ENCODE measurements around the gene WWP2.

WWP2 gene

DNA sequence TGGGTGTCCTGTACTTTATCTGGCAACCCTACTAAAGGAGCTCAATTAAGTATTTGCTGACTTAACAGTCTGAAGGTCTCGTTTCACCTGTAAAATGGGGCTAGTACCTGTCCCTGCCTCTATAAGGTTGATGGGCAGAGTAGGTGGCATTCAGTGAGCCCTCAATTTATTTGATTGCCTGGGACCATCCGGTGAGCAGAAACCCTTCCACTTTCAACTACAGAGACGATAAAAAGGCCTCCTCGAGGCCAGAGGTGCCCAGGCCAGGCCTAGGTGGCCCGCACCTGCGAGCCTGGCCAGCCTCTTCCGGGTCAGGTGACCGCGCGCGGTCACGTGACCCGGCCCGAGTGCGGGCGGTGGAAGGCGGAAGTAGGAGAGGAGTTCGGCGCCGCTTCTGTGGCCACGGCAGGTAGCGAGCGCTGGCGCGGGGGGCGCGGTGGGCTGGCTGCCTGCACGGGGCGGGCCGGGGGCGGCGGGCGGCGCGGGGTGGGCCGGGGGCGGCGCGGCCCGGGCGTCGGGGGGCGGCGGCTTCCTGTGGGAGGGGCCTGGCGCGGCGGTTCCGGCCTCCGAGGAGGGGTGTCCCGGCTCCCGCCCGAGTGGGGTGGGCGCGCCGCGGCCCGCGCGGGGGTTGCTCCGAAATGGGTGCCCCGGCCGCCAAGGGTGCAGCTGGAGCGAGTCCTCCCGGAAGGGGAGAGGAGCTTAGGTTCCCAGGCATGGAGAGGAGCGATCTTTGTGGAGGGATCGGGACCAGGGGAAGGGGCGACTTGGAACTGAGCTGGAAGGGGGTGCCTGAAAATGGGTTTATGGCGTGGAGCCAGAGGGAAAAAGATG, at the start of gene WWP2:
Gene WWP2, plus strand, starts transcription at position 350 of the 831 bp plus-strand sequence. CDS start 24,679 bp downstream, outside the sequence.
- no peaks in the 10 kb centered on the region for H3K4me1 ChIP-seq (ENCODE audit: control insufficient read depth, insufficient read depth, low read length)
- no peaks in the 10 kb centered on the region for H3K27me3 ChIP-seq (ENCODE audit: control insufficient read depth, insufficient read depth, low read length)
- H3K4me3 ChIP-seq (ENCODE audit: low read length), result peak within 1 kb of the TSS; percentile 94
- H3K36me3 ChIP-seq (ENCODE audit: control insufficient read depth, insufficient read depth, low read length), result no peaks in the 10 kb centered on the region
- H3K27ac ChIP-seq (ENCODE audit: low read length), result no peak within 1 kb of the TSS
- no CpG with 5 or more reads among the region's 68 CpGs for WGBS (ENCODE audit: insufficient coverage, insufficient read length)
- no peaks in the 10 kb centered on the region for H3K9me3 ChIP-seq (ENCODE audit: control insufficient read depth, insufficient read depth, low read length)
- DNase-seq (ENCODE audit: low read depth, low spot score), result peak; percentile 31

DNA sequence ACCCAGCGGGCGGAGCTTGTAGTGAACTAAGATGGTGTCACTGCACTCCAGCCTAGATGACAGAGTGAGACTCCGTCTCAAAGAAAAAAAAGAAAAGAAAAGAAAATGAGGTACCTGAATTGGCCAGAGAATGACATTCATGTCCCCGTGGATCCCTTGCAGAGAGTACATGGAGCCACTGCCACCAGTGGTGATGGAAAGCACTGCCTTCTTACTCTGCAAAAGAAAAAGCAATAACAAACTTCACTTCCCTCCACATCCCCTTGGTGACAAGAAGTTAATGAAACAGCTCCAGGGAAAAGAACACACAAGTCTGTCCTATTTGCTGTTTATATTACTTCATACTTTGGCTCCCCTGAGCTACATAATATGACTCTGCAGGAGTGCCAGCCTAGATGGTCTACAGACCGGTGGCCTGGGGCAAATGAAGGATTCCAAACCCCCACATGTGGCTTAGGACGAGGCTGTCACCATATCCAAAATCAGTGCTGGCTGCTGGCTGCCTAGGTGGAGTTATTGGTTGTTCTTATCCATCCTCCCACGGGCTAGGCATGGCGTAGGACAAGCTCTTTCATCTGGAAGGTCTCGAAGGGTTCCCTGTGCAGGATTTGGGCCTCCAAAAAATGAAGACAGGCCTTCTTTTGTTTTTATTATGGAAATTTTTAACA, 49.1 kb upstream of the WWP2 start:
- H3K27me3 ChIP-seq (ENCODE audit: control insufficient read depth, insufficient read depth, low read length), result no peaks in the 10 kb centered on the region
- WGBS (ENCODE audit: insufficient coverage, insufficient read length), result no CpG with 5 or more reads among the region's 9 CpGs
- DNase-seq (ENCODE audit: low read depth, low spot score), result no peak
- H3K27ac ChIP-seq (ENCODE audit: low read length), result no peak overlapping the region
- no peak overlapping the region for H3K4me3 ChIP-seq (ENCODE audit: low read length)
- no peaks in the 10 kb centered on the region; the same call in 1 of the 2 replicates for H3K36me3 ChIP-seq (ENCODE audit: control insufficient read depth, insufficient read depth, low read length)
- no peaks in the 10 kb centered on the region for H3K4me1 ChIP-seq (ENCODE audit: control insufficient read depth, insufficient read depth, low read length)
- no peaks in the 10 kb centered on the region for H3K9me3 ChIP-seq (ENCODE audit: control insufficient read depth, insufficient read depth, low read length)

DNA sequence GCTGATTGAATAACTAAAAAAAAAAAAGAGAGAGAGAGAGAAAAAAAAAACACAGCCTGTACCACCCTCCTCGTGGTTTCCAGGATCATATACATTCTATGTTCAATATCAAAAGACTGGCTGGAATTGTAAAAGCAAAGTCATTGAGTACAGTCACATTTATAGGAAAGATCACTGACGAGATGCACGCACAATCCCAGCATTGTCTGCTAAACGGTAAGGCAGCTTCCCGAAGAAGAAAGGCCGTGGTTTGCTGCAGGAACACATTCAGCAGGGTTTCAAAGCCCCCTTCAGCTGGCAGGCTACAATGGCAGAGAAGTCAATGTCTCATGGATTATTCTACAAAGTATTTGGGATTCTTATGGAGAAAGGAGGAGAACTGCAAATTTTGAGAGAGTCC, 45.1 kb upstream of the WWP2 start:
- H3K27me3 ChIP-seq (ENCODE audit: control insufficient read depth, insufficient read depth, low read length), result no peaks in the 10 kb centered on the region
- H3K9me3 ChIP-seq (ENCODE audit: control insufficient read depth, insufficient read depth, low read length), result no peaks in the 10 kb centered on the region
- no peaks in the 10 kb centered on the region; the same call in 1 of the 2 replicates for H3K36me3 ChIP-seq (ENCODE audit: control insufficient read depth, insufficient read depth, low read length)
- H3K4me1 ChIP-seq (ENCODE audit: control insufficient read depth, insufficient read depth, low read length), result 0 out of 2 replicates have a peak, but pooled peaks cover 1% of the 10 kb centered on the region
- H3K27ac ChIP-seq (ENCODE audit: low read length), result no peak overlapping the region
- no peak overlapping the region for H3K4me3 ChIP-seq (ENCODE audit: low read length)
- no peak for DNase-seq (ENCODE audit: low read depth, low spot score)
- WGBS (ENCODE audit: insufficient coverage, insufficient read length), result no CpG with 5 or more reads among the region's 6 CpGs

DNA sequence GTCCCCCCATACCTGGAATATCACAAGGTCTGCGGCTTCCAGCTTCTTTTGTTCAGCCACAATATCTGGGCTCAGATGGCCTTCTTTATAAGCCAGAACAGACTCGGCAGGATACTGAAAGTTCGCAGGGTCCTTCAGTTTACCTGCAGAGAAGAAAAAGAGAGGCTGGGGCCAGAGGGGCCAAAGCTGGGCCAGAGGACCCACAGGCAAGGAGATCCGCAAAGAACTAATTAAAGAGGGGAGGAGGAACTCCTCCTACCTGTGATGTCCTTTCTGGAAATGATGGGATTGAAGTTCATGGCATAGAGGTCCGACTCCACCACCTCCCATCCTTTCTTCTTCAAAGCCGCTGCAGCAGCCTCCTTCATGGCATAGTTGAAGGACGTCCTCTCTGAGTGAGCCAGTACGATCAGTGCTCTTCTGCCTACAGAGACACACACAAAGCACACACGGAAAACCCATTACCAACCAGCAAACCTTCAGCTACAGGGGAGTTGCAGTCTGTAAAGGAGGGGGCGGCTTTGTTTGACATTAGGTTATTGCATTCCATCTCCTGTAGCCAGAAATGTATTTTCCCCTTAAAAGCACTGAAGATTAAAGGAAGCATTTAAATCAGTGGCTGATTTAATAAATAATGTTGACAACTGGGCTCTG, 43.9 kb upstream of the WWP2 start:
- DNase-seq (ENCODE audit: low read depth, low spot score), result no peak
- 0 out of 2 replicates have a peak, but pooled peaks cover 1% of the 10 kb centered on the region for H3K4me1 ChIP-seq (ENCODE audit: control insufficient read depth, insufficient read depth, low read length)
- no peaks in the 10 kb centered on the region; the same call in 1 of the 2 replicates for H3K36me3 ChIP-seq (ENCODE audit: control insufficient read depth, insufficient read depth, low read length)
- H3K9me3 ChIP-seq (ENCODE audit: control insufficient read depth, insufficient read depth, low read length), result no peaks in the 10 kb centered on the region
- H3K4me3 ChIP-seq (ENCODE audit: low read length), result no peak overlapping the region
- H3K27me3 ChIP-seq (ENCODE audit: control insufficient read depth, insufficient read depth, low read length), result no peaks in the 10 kb centered on the region
- no peak overlapping the region for H3K27ac ChIP-seq (ENCODE audit: low read length)
- WGBS (ENCODE audit: insufficient coverage, insufficient read length), result no CpG with 5 or more reads among the region's 10 CpGs

DNA sequence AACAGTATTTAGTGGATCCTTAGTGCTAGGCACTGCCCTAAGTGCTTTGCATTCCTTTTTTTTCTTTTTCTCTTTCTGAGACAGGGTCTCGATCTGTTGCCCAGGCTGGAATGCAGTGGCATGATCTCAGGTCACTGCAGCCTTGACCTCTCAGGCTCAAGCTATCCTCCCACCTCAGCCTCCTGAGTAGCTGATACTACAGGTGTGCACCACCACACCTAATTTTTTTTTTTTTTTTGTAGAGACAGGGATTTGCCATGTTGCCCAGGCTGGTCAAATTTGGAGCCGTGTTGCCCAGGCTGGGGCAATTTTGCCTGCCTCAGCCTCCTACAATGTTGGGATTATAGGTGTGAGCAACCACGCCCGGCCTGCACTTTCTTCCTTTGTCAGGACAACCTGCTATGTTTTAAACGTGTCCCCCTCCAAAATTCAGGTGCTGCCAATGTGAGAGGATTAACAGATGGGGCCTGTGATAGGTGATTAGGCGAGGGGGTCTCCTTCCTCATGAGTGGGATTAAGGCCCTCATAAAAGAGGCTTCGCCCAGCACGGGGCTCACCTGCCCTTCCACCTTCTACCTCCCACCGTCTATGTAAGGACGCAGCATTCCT, 41.2 kb upstream of the WWP2 start:
- 0 out of 2 replicates have a peak, but pooled peaks cover 1% of the 10 kb centered on the region for H3K4me1 ChIP-seq (ENCODE audit: control insufficient read depth, insufficient read depth, low read length)
- H3K4me3 ChIP-seq (ENCODE audit: low read length), result no peak overlapping the region
- no peaks in the 10 kb centered on the region for H3K27me3 ChIP-seq (ENCODE audit: control insufficient read depth, insufficient read depth, low read length)
- no peak overlapping the region for H3K27ac ChIP-seq (ENCODE audit: low read length)
- no peaks in the 10 kb centered on the region for H3K9me3 ChIP-seq (ENCODE audit: control insufficient read depth, insufficient read depth, low read length)
- no peak for DNase-seq (ENCODE audit: low read depth, low spot score)
- no peaks in the 10 kb centered on the region for H3K36me3 ChIP-seq (ENCODE audit: control insufficient read depth, insufficient read depth, low read length)
- no CpG with 5 or more reads among the region's 10 CpGs for WGBS (ENCODE audit: insufficient coverage, insufficient read length)

DNA sequence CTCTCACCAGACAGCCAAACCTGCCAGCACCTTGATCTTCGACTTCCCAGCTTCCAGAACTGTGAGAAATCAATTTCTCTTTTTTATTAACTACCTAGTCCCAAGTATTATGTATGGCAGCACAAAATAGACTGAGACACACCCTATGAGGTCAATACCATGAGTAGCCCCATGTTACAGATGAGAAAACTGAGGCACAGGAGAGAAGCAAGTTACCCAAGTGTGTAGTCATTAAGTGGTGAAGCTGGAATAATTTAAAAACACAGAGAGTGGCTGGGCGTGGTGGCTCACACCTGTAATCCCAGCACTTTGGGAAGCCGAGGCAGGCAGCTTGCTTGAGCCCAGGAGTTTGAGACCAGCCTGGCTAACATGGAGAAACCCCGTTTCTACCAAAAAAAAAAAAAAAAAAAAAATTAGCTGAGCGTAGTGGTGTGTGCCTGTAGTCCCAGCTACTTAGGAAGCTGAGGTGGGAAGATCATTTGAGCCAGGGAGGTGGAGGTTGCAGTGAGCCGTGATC, 40.6 kb upstream of the WWP2 start:
- Histone ChIP-seq H3K4me3 (ENCODE audit: low read length) (no peak overlapping the region), H3K27ac (ENCODE audit: low read length) (no peak overlapping the region), H3K9me3 (ENCODE audit: control insufficient read depth, insufficient read depth, low read length) (no peaks in the 10 kb centered on the region), H3K36me3 (ENCODE audit: control insufficient read depth, insufficient read depth, low read length) (no peaks in the 10 kb centered on the region), H3K4me1 (ENCODE audit: control insufficient read depth, insufficient read depth, low read length) (0 out of 2 replicates have a peak, but pooled peaks cover 1% of the 10 kb centered on the region), H3K27me3 (ENCODE audit: control insufficient read depth, insufficient read depth, low read length) (no peaks in the 10 kb centered on the region)
- DNase-seq (ENCODE audit: low read depth, low spot score), result no peak
- no CpG with 5 or more reads among the region's 6 CpGs for WGBS (ENCODE audit: insufficient coverage, insufficient read length)

DNA sequence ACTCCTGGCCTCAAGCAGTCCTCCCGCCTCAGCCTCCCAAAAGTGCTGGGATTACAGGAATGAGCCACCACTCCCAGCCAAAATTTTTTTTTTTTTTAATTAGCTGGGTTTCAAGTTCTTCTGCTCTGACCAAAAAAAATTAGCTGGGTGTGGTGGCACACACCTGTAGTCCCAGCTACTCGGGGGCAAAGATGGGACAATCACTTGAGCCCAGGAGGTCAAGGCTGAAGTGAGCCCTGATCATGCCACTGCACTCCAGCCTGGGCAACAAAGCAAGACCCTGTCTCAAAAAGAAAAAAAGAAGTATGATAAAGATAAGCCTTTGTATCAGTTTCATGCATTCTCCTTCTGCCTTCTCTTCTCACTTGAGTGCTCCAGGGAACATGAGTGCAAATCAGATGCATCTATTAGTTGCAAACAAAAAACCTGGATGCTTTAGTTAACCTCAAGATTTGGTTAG, 37.7 kb upstream of the WWP2 start:
- DNase-seq (ENCODE audit: low read depth, low spot score), result no peak
- H3K27ac ChIP-seq (ENCODE audit: low read length), result no peak overlapping the region
- H3K4me1 ChIP-seq (ENCODE audit: control insufficient read depth, insufficient read depth, low read length), result peaks cover 1% of the 10 kb centered on the region; the same call in 1 of the 2 replicates
- WGBS (ENCODE audit: insufficient coverage, insufficient read length), result no CpG with 5 or more reads among the region's 2 CpGs
- H3K9me3 ChIP-seq (ENCODE audit: control insufficient read depth, insufficient read depth, low read length), result no peaks in the 10 kb centered on the region
- H3K36me3 ChIP-seq (ENCODE audit: control insufficient read depth, insufficient read depth, low read length), result no peaks in the 10 kb centered on the region
- H3K27me3 ChIP-seq (ENCODE audit: control insufficient read depth, insufficient read depth, low read length), result no peaks in the 10 kb centered on the region
- H3K4me3 ChIP-seq (ENCODE audit: low read length), result no peak overlapping the region

DNA sequence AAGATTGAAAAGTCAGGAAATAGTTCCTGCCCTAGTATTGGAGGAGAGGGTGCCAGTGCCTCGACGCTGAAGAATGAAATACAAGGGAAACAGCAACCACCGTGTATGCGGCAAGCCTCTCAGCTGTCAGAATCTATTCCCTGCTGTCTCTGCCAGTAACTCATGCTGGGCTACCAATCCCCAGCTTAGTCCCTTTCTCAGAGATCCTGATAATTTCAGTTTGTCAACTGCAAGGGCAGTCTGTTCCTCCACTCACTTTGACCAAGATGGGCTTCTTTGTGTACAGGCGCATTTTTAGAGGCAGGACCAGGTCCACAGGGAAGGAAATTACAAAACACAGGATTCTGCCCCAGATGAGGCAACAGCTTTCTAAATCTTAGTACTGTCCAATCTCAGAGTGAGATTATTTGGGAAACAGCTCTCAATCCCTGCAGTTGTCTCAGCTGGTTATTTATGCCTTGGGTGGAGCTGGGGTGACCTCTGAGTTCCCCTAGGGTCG, 37.1 kb upstream of the WWP2 start:
- H3K4me1 ChIP-seq (ENCODE audit: control insufficient read depth, insufficient read depth, low read length), result peaks cover 1% of the 10 kb centered on the region; the same call in 1 of the 2 replicates
- H3K27ac ChIP-seq (ENCODE audit: low read length), result no peak overlapping the region
- no peak overlapping the region for H3K4me3 ChIP-seq (ENCODE audit: low read length)
- no peaks in the 10 kb centered on the region for H3K9me3 ChIP-seq (ENCODE audit: control insufficient read depth, insufficient read depth, low read length)
- WGBS (ENCODE audit: insufficient coverage, insufficient read length), result no CpG with 5 or more reads among the region's 6 CpGs
- no peaks in the 10 kb centered on the region for H3K27me3 ChIP-seq (ENCODE audit: control insufficient read depth, insufficient read depth, low read length)
- DNase-seq (ENCODE audit: low read depth, low spot score), result no peak
- H3K36me3 ChIP-seq (ENCODE audit: control insufficient read depth, insufficient read depth, low read length), result no peaks in the 10 kb centered on the region

DNA sequence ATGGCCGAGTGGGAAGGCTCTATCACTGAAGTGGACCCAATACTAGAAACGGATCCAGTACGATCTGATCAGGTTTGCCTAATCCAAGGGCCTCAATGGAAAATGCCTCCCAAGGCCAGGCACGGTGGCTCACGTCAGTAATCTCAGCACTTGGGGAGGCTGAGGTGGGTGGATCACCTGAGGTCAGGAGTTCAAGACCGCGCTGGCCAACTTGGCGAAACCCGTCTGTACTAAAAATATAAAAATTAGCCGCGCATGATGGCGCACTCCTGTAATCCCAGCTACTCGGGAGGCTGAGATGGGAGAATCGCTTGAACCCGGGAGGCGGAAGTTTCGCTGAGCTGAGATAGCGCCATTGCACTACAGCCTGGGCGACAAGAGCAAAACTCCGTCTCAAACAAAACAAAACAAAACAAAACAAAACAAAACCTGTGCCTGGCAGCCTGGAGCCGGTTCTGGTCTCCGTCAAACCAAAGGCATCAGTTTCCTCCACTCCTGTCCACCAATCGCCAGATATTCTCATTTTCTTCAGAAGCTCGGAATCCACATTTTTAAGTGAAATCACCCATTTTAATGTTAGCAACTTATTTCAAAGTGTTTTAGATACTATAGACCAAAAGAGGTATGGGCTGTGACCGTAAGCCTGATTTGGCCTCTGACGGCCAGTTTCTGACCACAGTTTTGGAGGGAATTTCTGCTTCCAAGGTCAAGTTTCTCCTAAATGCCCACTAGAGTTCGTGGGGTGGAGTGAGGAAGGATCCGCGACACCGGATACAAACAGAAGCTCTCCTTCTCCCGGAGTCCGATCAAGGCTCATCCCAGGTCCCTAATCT, 36.4 kb upstream of the WWP2 start:
- no peak for DNase-seq (ENCODE audit: low read depth, low spot score)
- Histone ChIP-seq H3K27ac (ENCODE audit: low read length) (no peak overlapping the region), H3K4me1 (ENCODE audit: control insufficient read depth, insufficient read depth, low read length) (peaks cover 1% of the 10 kb centered on the region; the same call in 1 of the 2 replicates), H3K9me3 (ENCODE audit: control insufficient read depth, insufficient read depth, low read length) (no peaks in the 10 kb centered on the region), H3K27me3 (ENCODE audit: control insufficient read depth, insufficient read depth, low read length) (no peaks in the 10 kb centered on the region), H3K4me3 (ENCODE audit: low read length) (peak overlapping the region; percentile 36; the same call in 1 of the 2 replicates), H3K36me3 (ENCODE audit: control insufficient read depth, insufficient read depth, low read length) (no peaks in the 10 kb centered on the region)
- no CpG with 5 or more reads among the region's 32 CpGs for WGBS (ENCODE audit: insufficient coverage, insufficient read length)
